H9 (cell line): ENCODE results near the gene IL12RB2. TPM values are rescaled to one million over a fixed set of nuclear protein-coding genes. Genes with fewer than 3 reads are reported as not detected.

ENCODE experiments used
- DNase-seq: peaks from one replicate; pipeline ENCODE4 v3.0.0-alpha.2; 2017
- H2AFZ ChIP-seq: one replicate; pipeline ENCODE4 v1.6.1; 2013; ENCODE audit warnings: mild to moderate bottlenecking, low read length, control low read depth, moderate library complexity
- H2AK5ac ChIP-seq: 2 replicates; pipeline ENCODE4 v1.6.1; 2013; ENCODE audit warnings: low read length, control low read depth, mixed read lengths; ENCODE audit not compliant: insufficient read length
- H2BK120ac ChIP-seq: one replicate; pipeline ENCODE4 v1.6.1; 2013; ENCODE audit warnings: low read depth, mild to moderate bottlenecking, low read length, control low read depth, inconsistent platforms; ENCODE audit not compliant: poor library complexity, severe bottlenecking
- H2BK12ac ChIP-seq: 2 replicates; pipeline ENCODE4 v1.6.1; 2013; ENCODE audit warnings: low read length, control low read depth, mixed read lengths, low read depth; ENCODE audit not compliant: insufficient read length
- H2BK15ac ChIP-seq: 2 replicates; pipeline ENCODE4 v1.6.1; 2013; ENCODE audit warnings: low read depth, low read length, control low read depth
- H2BK20ac ChIP-seq: one replicate; pipeline ENCODE4 v1.6.1; 2013; ENCODE audit warnings: low read depth, mild to moderate bottlenecking, low read length, control low read depth, inconsistent platforms; ENCODE audit not compliant: poor library complexity, severe bottlenecking
- H2BK5ac ChIP-seq: 2 replicates; pipeline ENCODE4 v1.6.1; 2013; ENCODE audit warnings: low read length, control low read depth, mixed read lengths; ENCODE audit not compliant: insufficient read length
- H3K14ac ChIP-seq: 2 replicates; pipeline ENCODE4 v1.6.1; 2013; ENCODE audit warnings: low read length, control low read depth; ENCODE audit not compliant: insufficient read depth
- H3K18ac ChIP-seq: 2 replicates; pipeline ENCODE4 v1.6.1; 2013; ENCODE audit warnings: low read depth, mild to moderate bottlenecking, mixed read lengths, low read length, control low read depth; ENCODE audit not compliant: insufficient read length
- H3K23ac ChIP-seq: 2 replicates; pipeline ENCODE4 v1.6.1; 2013; ENCODE audit warnings: low read length, control low read depth, mixed read lengths, low read depth; ENCODE audit not compliant: insufficient read length
- H3K23me2 ChIP-seq: 2 replicates; pipeline ENCODE4 v1.6.1; 2013; ENCODE audit warnings: low read depth, mild to moderate bottlenecking, mixed read lengths, low read length, control low read depth; ENCODE audit not compliant: insufficient read length, poor library complexity, severe bottlenecking
- H3K27ac ChIP-seq: 2 replicates; pipeline ENCODE4 v1.5.1; 2013; ENCODE audit warnings: low read length, control low read depth, mixed read lengths, low read depth; ENCODE audit not compliant: insufficient read length
- H3K27me3 ChIP-seq: 2 replicates; pipeline ENCODE4 v1.6.1; 2013; ENCODE audit warnings: low read length, control low read depth, inconsistent platforms; ENCODE audit not compliant: insufficient read depth
- H3K4ac ChIP-seq: 2 replicates; pipeline ENCODE4 v1.6.1; 2013; ENCODE audit warnings: low read depth, mild to moderate bottlenecking, control low read depth, inconsistent platforms, low read length, moderate library complexity
- H3K4me1 ChIP-seq: 2 replicates; pipeline ENCODE4 v1.6.1; 2013; ENCODE audit warnings: low read length, control low read depth, inconsistent platforms; ENCODE audit not compliant: insufficient read depth
- H3K4me2 ChIP-seq: 2 replicates; pipeline ENCODE4 v1.6.1; 2013; ENCODE audit warnings: low read length, control low read depth, mixed read lengths; ENCODE audit not compliant: insufficient read length, insufficient read depth
- H3K56ac ChIP-seq: 2 replicates; pipeline ENCODE4 v1.6.1; 2013; ENCODE audit warnings: low read depth, mild to moderate bottlenecking, mixed read lengths, low read length, control low read depth; ENCODE audit not compliant: insufficient read length
- H3K79me1 ChIP-seq: 2 replicates; pipeline ENCODE4 v1.6.1; 2013; ENCODE audit warnings: low read depth, mild to moderate bottlenecking, moderate library complexity, low read length, control low read depth, inconsistent platforms; ENCODE audit not compliant: insufficient read depth, poor library complexity, severe bottlenecking
- H3K79me2 ChIP-seq: 2 replicates; pipeline ENCODE4 v1.6.1; 2013; ENCODE audit warnings: low read length, control low read depth, inconsistent platforms; ENCODE audit not compliant: insufficient read depth
- H3K9ac ChIP-seq: 2 replicates; pipeline ENCODE4 v1.6.1; 2013; ENCODE audit warnings: low read length, control low read depth, mixed read lengths; ENCODE audit not compliant: insufficient read length; ENCODE audit errors: extremely low read depth
- H3K9me3 ChIP-seq: one replicate; pipeline ENCODE4 v1.6.1; 2013; ENCODE audit warnings: low read depth, low read length, inconsistent platforms; ENCODE audit not compliant: control insufficient read depth
- H3T11ph ChIP-seq: one replicate; pipeline ENCODE4 v1.6.1; 2013; ENCODE audit warnings: mild to moderate bottlenecking, low read length, control low read depth, inconsistent platforms
- H4K20me1 ChIP-seq: one replicate; pipeline ENCODE4 v1.6.1; 2013; ENCODE audit not compliant: control insufficient read depth, insufficient read length, insufficient read depth
- H4K5ac ChIP-seq: 2 replicates; pipeline ENCODE4 v1.6.1; 2013; ENCODE audit warnings: low read depth, mild to moderate bottlenecking, mixed read lengths, low read length, control low read depth; ENCODE audit not compliant: insufficient read length
- H4K8ac ChIP-seq: replicated peaks from 2 replicates; pipeline ENCODE4 v1.6.1; 2013; ENCODE audit warnings: low read length, control low read depth, mixed read lengths, low read depth; ENCODE audit not compliant: insufficient read length
- H4K91ac ChIP-seq: 2 replicates; pipeline ENCODE4 v1.6.1; 2013; ENCODE audit warnings: low read depth, mild to moderate bottlenecking, moderate library complexity, mixed read lengths, low read length, control low read depth; ENCODE audit not compliant: insufficient read length
- H3K27ac Mint-ChIP-seq, 3 experiments: 2 replicates in 2 of 3; 3 replicates in 1 of 3; pipeline ENCODE4 v1.8.0; 2020 to 2021; ENCODE audit warnings: mixed read lengths in 3 of 3, mild to moderate bottlenecking in 1 of 3, moderate library complexity in 1 of 3
- H3K27me3 Mint-ChIP-seq: 2 replicates; pipeline ENCODE4 v1.8.0; 2021; ENCODE audit warnings: low read depth, mild to moderate bottlenecking, moderate library complexity, mixed read lengths
- H3K36me3 Mint-ChIP-seq, 3 experiments: 2 replicates in 2 of 3; 3 replicates in 1 of 3; pipeline ENCODE4 v1.8.0; 2020 to 2021; ENCODE audit warnings: low read depth in 3 of 3, mixed read lengths in 3 of 3; ENCODE audit not compliant: insufficient read depth in 1 of 3
- H3K4me1 Mint-ChIP-seq, 2 experiments: 2 replicates each; pipeline ENCODE4 v1.8.0; 2020; ENCODE audit warnings: mixed read lengths in 2 of 2
- H3K4me3 Mint-ChIP-seq, 2 experiments: 2 replicates in 1 of 2; 3 replicates in 1 of 2; pipeline ENCODE4 v1.8.0; 2020 to 2021; ENCODE audit warnings: mild to moderate bottlenecking in 2 of 2, mixed read lengths in 2 of 2, moderate library complexity in 1 of 2
- H3K9me3 Mint-ChIP-seq, 2 experiments: 2 replicates in 1 of 2; 3 replicates in 1 of 2; pipeline ENCODE4 v1.8.0; 2020; ENCODE audit warnings: mild to moderate bottlenecking in 2 of 2, mixed read lengths in 2 of 2, moderate library complexity in 1 of 2
- CTCF ChIP-seq: fragments of 200-600 bp; sonication (generic); conservative IDR thresholded peaks from 3 replicates; pipeline ENCODE4 v1.8.0; 2021; ENCODE audit warnings: antibody characterized with exemption, mild to moderate bottlenecking
- WGBS: extraction: QIAGEN DNeasy Blood & Tissue Kit; methylation state at CpG from one replicate; pipeline ENCODE4 v1.1.7; 2013; ENCODE audit warnings: missing lambda C conversion rate, low lambda C conversion rate, mixed read lengths; ENCODE audit not compliant: insufficient read length; ENCODE audit errors: extremely low coverage; 5-methylcytosine and 5-hydroxymethylcytosine counted together
- total RNA-seq: library from RNA; stranded (reverse); gene quantifications from 2 replicates; pipeline ENCODE4 v1.2.1, GENCODE V29; 2021

Gene IL12RB2
- total RNA-seq, 1 experiment from 2014 or later = 0.77 TPM

DNA sequence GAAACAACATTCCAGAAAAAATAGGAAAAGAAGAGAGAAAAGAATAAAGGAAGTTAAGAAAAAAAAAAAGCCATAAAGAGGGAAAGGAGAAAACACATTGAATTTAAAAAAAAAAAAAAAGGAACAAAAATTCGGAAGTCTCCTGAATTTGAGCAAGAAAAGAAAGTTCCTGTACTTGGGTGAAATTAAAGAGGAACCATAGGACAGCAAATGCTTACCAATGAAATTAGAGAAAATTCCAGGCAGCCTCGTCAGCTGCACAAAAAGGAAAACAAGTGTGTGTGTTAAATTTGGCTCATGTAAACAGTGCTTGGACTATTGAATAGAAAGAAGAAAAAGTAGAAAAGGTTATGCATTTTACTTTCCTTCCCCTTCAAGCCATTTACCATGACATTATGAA lies 4.9 kb downstream of the IL12RB2 start:
- no peak overlapping the region for H2BK15ac ChIP-seq
- no peak overlapping the region for H3K4ac ChIP-seq
- no CpG with 5 or more reads among the region's 2 CpGs for WGBS
- no peak overlapping the region for H2AK5ac ChIP-seq
- peaks cover 10 to 20% of the 10 kb centered on the region in 2 experiments for H3K4me1 Mint-ChIP-seq
- no peak overlapping the region for H3T11ph ChIP-seq
- H3K36me3 Mint-ChIP-seq = no peaks in the 10 kb centered on the region
- no peak overlapping the region for H3K27ac Mint-ChIP-seq
- peaks cover 46% of the 10 kb centered on the region for H3K27me3 Mint-ChIP-seq
- peaks cover 5% of the 10 kb centered on the region; the same call in 1 of the 2 replicates for H3K27me3 ChIP-seq
- H3K9ac ChIP-seq = no peak overlapping the region
- H3K4me1 ChIP-seq = no peaks in the 10 kb centered on the region
- H3K14ac ChIP-seq = no peak overlapping the region
- no peak overlapping the region for H3K4me2 ChIP-seq
- H2BK12ac ChIP-seq = no peak overlapping the region
- no peak overlapping the region for H2AFZ ChIP-seq
- no peak overlapping the region for H3K23ac ChIP-seq
- no peaks in the 10 kb centered on the region for H3K23me2 ChIP-seq
- DNase-seq = no peak
- H2BK5ac ChIP-seq = no peak overlapping the region
- no peak overlapping the region for H4K8ac ChIP-seq
- H3K4me3 Mint-ChIP-seq = no peak overlapping the region
- no peaks in the 10 kb centered on the region for H4K20me1 ChIP-seq
- TF ChIP-seq CTCF = no peak
- no peak overlapping the region for H3K18ac ChIP-seq
- H3K9me3 Mint-ChIP-seq = no peaks in the 10 kb centered on the region
- no peaks in the 10 kb centered on the region for H3K79me2 ChIP-seq
- H4K91ac ChIP-seq = no peak overlapping the region
- no peak overlapping the region for H4K5ac ChIP-seq
- no peaks in the 10 kb centered on the region for H3K79me1 ChIP-seq
- no peak overlapping the region for H3K27ac ChIP-seq
- no peak overlapping the region for H2BK120ac ChIP-seq
- no peak overlapping the region for H2BK20ac ChIP-seq
- H3K56ac ChIP-seq = no peak overlapping the region
- H3K9me3 ChIP-seq = no peaks in the 10 kb centered on the region
